GM19238 (cell line): ENCODE measurements around the gene BMI1.

ENCODE experiments used
- DNase-seq: peaks from one replicate; pipeline ENCODE4 v3.0.0; 2011; ENCODE audit warnings: low spot score; ENCODE audit not compliant: insufficient read length

Gene BMI1

GRCh38 chr10:22319547-22319979 lies 1.3 kb upstream of the BMI1 start:
- no peak for DNase-seq

GRCh38 chr10:22319980-22320558 lies 830 bp upstream of the BMI1 start:
- no peak for DNase-seq

- DNase-seq, result no peak
These were observed 441 bp downstream of the BMI1 start for GRCh38 chr10:22321156-22321923.

- DNase-seq, result no peak
These were observed 1.2 kb downstream of the BMI1 start for GRCh38 chr10:22321924-22322640.

GRCh38 chr10:22322641-22323160 lies 1.8 kb downstream of the BMI1 start:
- DNase-seq, result no peak

- no peak for DNase-seq
These were observed 2.8 kb downstream of the BMI1 start for GRCh38 chr10:22323538-22324305.

GRCh38 chr10:22324413-22324812 lies 3.5 kb downstream of the BMI1 start:
- DNase-seq, result no peak

- DNase-seq, result no peak
These were observed 4.0 kb downstream of the BMI1 start for GRCh38 chr10:22324893-22325271.

- DNase-seq, result peak; percentile 70
These were observed 4.6 kb downstream of the BMI1 start for GRCh38 chr10:22325272-22326144.

- no peak for DNase-seq
These were observed 5.3 kb downstream of the BMI1 start for GRCh38 chr10:22326145-22326702.

- DNase-seq, result no peak
These were observed 8.3 kb downstream of the BMI1 start for GRCh38 chr10:22329150-22329549.

GRCh38 chr10:22332116-22332692 lies 11.3 kb downstream of the BMI1 start:
- no peak for DNase-seq

- no peak for DNase-seq
These were observed 12.5 kb downstream of the BMI1 start for GRCh38 chr10:22333167-22333974.

- DNase-seq, result no peak
These were observed 13.0 kb downstream of the BMI1 start for GRCh38 chr10:22333975-22334282.

GRCh38 chr10:22334414-22335172 lies 13.7 kb downstream of the BMI1 start:
- DNase-seq, result no peak

GRCh38 chr10:22335173-22335933 lies 14.5 kb downstream of the BMI1 start:
- DNase-seq, result peak; percentile 65

- no peak for DNase-seq
These were observed 17.4 kb downstream of the BMI1 start for GRCh38 chr10:22338185-22338900.
